A673 (cell line): Measurements from ENCODE around the gene NELL1.

Source experiments
- CTCF ChIP-seq: fragments of 300-800, 200-600 bp; sonication (generic); conservative IDR thresholded peaks from 2 replicates; pipeline ENCODE4 v1.5.1; 2017; ENCODE audit warnings: low read depth, mild to moderate bottlenecking, antibody characterized with exemption, low read length, moderate library complexity, mixed read lengths
- EZH2 ChIP-seq: fragments of 200-600 bp; sonication (generic); IDR thresholded peaks from 2 replicates; pipeline ENCODE4 v1.6.1; 2017; ENCODE audit warnings: borderline replicate concordance, low read depth, mild to moderate bottlenecking, mixed read lengths, antibody characterized with exemption, low read length; ENCODE audit not compliant: poor library complexity, severe bottlenecking

GRCh38 chr11:21552911-21553310 is 883.5 kb downstream of the NELL1 start:
- TF ChIP-seq CTCF (no peak), EZH2 (no peak)
